IPS DF 19.7 (cell line): ENCODE results near the gene GPR84.
"Not testable (repeated sequence)": the region's sequence is repeated elsewhere in the genome, so short reads cannot be mapped to it uniquely, and the experiment has no call there.

ENCODE experiments used
- DNase-seq: peaks from one replicate; pipeline ENCODE4 v3.0.0-alpha.2; 2013; ENCODE audit warnings: low read depth, low spot score

GPR84 gene

DNA sequence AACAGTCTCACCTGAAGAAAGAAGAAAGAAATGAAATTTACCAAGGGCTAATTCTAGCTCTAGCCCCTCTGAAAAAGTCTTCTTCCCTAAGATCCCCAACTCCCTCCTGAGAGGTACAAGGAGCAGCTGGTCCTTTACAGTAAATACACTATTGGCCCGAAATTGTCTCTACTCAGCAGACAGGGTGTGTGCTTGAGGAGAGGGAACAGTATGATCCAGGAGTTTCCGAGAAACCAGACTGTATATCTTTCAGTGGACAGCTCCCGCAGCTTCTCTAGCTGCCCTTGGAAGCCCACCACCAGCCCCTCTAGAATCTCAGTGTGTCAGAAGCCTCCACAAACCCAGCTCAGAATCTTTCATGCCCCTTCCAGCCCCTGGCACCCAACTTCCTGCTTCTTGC is 8.1 kb downstream of the GPR84 start:
- no peak for DNase-seq

- DNase-seq, result no peak
Measured at GRCh38 chr12:54355104-54355815, 9.0 kb downstream of the GPR84 start.

DNA sequence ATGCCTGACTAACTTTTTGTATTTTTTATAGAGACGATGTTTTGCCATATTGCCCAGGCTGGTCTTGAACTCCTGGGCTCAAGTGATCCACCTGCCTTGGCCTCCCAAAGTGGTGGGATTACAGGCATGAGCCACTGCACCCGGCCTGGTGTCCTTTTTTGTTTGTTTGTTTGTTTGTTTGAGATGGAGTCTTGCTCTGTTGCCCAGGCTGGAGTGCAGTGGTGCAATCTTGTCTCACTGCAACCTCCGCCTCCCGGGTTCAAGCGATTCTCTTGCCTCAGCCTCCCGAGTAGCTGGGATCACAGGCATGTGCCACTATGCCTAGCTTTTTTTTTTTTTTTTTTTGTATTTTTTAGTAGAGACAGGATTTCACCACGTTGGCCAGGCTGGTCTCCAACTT is 10.0 kb downstream of the GPR84 start:
- not testable (repeated sequence) for DNase-seq

GRCh38 chr12:54352891-54353874 is 11.1 kb downstream of the GPR84 start:
- DNase-seq, result no peak

DNA sequence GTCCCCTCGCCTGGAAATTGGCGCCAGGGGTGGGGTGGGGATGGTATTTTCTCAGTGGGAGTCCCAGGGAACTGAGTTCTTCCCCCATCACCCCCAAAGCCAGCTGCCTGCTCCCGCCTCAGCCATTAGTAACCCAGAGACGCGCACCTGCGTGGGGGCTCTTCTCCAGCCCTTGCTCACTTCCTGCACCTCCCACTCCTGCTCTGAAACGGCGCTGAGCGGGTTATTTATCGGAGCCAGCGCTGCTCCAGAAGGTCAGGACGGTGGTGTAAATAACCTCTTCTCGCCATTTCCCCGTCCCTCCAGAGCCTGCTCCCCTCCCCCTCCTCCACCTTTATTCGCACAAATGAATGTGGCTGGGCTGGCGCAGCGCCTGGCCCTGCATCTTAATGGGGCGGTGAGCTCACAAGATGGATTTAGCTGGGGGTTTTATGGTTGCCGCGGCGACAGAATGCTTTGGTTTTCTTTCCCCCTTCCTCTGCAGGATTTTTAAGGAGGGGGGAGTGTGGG is 12.2 kb downstream of the GPR84 start:
- DNase-seq, result no peak

DNA sequence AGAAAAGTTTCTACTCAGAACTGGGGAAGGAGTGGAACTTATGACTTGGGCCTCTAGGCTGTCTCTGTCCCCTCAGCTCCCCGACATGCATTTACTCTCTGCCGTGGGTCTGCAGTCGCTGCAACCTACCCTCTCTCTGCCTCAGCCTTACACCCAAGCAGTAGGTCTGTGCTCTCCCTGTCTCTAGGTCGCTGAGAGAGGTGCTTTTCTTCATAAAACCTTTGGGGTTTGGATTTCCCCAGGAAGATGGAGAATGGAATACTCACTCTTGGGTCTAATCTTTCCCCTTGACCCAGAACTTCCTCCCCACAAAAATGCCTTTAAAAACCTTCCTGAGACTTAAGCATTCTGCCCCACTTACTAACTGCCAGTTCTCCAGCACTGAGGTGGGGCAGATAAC is 12.9 kb downstream of the GPR84 start:
- DNase-seq, result no peak

DNA sequence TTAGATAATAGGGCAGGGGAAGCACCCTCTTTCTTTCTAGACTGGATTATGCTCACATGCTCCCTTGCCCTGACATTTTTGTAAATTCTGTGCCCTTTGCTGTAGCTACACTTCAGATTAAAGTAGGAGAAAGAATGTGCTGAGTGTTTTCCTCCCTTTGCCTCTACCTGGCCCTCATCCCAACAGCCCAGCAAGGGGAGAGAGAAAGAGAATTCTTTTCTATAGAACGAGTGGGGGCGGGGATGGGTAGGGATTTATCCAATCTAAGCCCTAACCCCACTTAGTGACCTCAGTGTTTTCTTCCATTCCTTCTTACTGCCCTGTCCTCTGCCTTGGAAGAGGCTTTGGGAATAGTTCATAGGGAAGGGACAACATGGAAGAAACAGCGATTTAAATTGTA is 13.5 kb downstream of the GPR84 start:
- DNase-seq, result no peak

DNA sequence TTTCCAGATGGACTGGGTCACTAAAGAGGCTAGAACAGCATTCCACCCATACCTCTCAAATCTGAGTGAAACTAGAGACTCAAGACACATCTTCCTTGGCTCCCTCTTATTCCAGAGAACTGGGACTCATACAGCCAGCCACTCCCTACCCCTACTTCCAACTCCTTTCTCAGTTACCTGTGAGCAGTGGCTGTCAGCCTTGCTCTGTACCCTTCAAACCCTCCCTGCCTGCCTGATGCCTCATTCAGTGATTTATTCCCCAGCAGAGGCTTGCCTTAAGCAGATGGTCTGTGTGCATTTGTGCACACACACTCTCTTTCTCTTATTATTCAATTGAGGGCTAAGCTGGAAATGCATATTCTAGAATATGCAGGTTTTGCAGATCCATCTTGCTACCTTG is 14.6 kb downstream of the GPR84 start:
- DNase-seq, result no peak

DNA sequence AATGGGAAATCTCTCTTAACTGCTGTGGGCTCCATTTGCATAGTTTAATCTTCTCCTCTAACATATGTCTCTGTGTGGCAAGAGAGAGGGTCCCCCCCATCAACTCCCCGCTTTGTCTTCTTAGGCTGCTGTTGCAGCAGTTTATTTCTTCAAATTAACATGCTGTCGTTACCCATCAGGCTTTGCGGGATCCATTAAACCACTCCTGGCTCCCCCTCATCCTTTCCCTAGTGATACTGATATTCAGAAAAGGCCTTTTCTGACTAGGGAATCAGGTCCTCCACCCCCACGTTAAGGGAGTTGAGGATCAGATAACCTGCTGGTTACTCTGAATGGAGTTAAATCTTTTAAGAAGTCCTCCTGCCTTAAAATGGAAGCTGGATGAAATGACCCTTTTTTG is 15.2 kb downstream of the GPR84 start:
- DNase-seq, result no peak

- DNase-seq, result no peak
Measured at GRCh38 chr12:54341378-54342300, 22.6 kb downstream of the GPR84 start.

- no peak for DNase-seq
Measured at GRCh38 chr12:54340846-54341245, 23.4 kb downstream of the GPR84 start.

DNA sequence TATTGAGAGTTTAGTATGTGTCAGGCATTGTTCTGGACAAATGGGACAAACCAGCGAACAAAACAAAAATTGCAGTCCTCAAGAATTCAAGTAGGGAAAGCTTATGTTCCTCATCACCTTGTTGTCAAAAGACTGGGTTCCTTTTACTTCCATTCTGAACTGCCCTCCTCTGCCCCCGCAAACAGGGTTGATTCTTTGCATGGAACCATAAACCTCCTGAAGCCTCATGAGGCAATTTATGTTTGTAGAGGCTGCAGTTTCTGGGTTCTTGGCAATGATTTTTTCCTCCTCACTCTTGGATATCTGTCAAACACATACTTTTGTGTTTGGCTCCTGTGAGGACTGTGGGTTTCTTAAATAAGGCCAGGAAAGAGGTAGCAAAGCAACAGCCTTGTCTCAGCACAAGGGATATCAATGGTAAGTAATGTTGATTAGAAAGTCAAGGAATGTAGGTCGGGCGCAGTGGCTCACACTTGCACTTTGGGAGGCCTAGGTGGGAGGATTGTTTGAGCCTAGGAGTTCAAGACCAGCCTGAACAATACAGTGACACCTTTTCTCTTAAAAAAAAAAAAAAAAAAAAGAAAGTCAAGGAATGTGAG is 25.5 kb downstream of the GPR84 start:
- DNase-seq, result no peak

- no peak for DNase-seq
Measured at GRCh38 chr12:54337854-54338650, 26.2 kb downstream of the GPR84 start.

GRCh38 chr12:54337280-54337842 is 26.9 kb downstream of the GPR84 start:
- DNase-seq, result no peak

DNA sequence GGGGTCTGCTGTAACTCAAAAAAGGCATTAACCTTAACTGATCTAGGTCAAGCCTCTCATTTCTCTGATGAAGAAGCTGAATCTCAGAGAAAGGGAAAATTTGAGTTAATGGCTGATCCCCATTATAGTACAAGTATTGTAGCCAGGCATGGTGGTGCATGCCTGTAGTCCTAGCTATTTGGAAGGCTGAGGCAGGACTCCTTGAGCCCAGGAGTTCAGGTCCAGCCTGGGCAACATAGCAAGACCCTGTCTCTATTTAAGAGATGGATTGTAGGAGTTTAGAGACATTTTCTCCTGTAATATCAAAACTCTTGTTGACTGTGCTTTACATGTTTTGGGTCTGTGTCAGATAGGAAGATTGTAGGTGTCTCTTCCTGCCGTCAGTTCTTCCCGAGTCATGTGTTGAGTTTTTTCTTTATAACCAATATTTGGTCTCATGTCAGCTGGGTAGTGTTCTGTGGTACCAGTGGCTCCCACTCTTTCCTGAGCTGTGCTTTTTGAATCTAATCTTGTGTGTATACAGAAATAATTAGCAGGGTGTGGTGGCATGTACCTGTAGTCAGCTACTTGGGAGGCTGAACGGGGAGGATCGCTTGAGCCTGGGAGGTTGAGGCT is 30.8 kb downstream of the GPR84 start:
- DNase-seq, result no peak

DNA sequence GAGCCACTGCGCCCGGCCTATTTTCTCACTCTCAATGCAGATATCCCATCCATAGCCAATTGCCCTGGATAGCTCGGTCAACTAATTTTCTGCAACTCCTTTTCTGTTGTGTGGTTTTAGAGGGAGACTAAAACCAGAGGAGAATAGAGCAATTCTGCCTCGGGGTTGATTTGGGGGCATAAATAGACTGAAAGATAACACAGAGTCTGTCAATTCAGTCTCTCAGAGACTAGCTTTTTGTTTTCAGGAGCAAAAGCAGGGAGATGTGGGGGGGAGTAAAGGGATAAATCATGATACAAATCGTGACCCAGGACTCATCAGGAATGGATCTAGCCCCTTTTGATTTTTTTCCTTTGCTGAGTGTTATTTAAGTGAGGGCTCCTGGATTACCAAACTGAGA is 32.8 kb downstream of the GPR84 start:
- no peak for DNase-seq

GRCh38 chr12:54330442-54330841 is 33.8 kb downstream of the GPR84 start:
- DNase-seq, result no peak

DNA sequence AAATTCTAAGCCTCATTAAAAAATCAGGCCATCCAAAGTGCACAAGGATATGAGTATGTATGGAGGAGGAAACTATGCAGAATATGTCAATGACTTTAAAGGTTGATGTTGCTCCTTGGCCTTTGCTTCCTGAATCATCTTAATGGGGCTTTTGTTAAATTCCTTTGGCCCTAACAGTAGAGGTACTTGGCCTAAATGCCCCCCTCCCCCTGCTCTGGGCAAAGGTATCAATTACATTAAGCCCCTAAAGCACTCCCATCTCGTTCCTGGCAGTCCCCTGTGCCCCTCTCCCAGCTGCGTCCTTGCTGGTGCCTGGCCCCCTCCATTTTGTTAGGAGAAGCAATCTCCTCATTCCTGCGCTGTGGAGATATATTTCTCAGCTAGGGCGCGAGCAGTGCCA is 34.5 kb downstream of the GPR84 start:
- no peak for DNase-seq

DNA sequence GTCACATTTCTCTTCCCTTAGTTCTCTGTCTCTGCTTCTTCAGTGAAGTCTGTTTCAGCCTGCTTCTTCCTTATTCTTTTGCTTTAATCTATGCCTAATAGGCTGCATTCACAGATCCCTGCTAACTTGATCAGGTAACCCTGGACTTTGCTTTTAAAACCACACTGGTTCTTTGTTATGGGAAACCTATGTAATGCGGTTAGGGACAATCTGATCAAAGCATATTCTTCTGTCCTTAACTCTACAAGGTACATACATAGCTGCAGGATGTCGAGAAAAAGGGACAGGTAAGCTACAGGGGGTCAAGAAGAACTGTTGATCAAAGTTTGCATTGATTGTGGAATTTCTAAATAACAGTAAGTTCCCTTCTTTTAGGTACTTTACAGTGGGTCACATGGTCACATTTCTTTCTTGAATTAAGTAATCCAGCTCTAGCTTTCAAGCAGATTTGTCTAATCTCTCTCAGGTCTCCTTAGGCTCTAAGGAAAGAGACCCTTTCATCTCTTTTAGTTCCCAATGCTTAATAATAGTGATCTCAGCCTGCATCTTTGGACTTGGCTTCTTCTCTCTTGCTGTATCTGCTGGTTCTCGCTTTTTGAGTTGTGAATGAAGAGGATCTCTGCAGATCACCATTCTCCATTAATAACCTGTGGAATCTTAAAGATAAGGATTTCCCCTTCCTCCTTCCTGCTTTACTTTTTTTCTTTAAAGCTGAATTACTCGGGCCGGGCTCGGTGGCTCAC is 35.5 kb downstream of the GPR84 start:
- DNase-seq, result no peak
